A549 (cell line): ENCODE results near the gene INHBC. TPM values are rescaled to one million over a fixed set of nuclear protein-coding genes. Genes with fewer than 3 reads are reported as not detected.

Experiments used
- ATAC-seq, 2 experiments: fragments of 200-7000 bp in 1 of 2; fragments of >200 bp in 1 of 2; cut with Nextera tagmentation in 1 of 2; cut with Tn5 transposase in 1 of 2; 3 replicates each; pipeline versions ENCODE4 v1.8.0 to v1.9.1; 2018 to 2020; ENCODE audit warnings: mild to moderate bottlenecking in 1 of 2, moderate library complexity in 1 of 2
- CTCF ChIA-PET: fragments of 300-600 bp; sonication (Branson Sonifier 250); formaldehyde crosslinking; extraction: SDS; loops from one replicate; lab custom pipeline; 2021; ENCODE audit warnings: antibody characterized with exemption, inconsistent platforms; lab: Yijun Ruan, JAX
- POLR2A ChIA-PET: fragments of 350-600 bp; formaldehyde crosslinking; extraction: SDS; loops from one replicate; lab custom pipeline; 2021; ENCODE audit warnings: antibody characterized with exemption, inconsistent platforms; lab: Yijun Ruan, JAX
- DNase-seq, 2 experiments: peaks; one replicate each; pipeline versions ENCODE4 v3.0.0 to v3.0.0-alpha.2; 2011 to 2016; ENCODE audit warnings: low read depth in 1 of 2, low spot score in 1 of 2
- FAIRE-seq: peaks from 2 replicates; lab custom pipeline; 2011; peaks lifted over from hg19 to GRCh38; lab: Jason Lieb, UNC
- H3K27ac ChIP-seq, 2 experiments: fragments of >200 bp; sonication (Bioruptor Twin); formaldehyde crosslinking; 3 replicates each; pipeline ENCODE4 v1.5.1; 2016 to 2017
- H3K4me1 ChIP-seq: fragments of >200 bp; sonication (Bioruptor Twin); formaldehyde crosslinking; 3 replicates; pipeline ENCODE4 v1.6.1; 2016
- H3K4me2 ChIP-seq: fragments of >200 bp; sonication (Bioruptor Twin); formaldehyde crosslinking; 3 replicates; pipeline ENCODE4 v1.6.1; 2016
- H3K4me3 ChIP-seq: fragments of >200 bp; sonication (Bioruptor Twin); formaldehyde crosslinking; 3 replicates; pipeline ENCODE4 v1.5.1; 2016
- H3K9me3 ChIP-seq: fragments of >200 bp; sonication (Bioruptor Twin); formaldehyde crosslinking; 3 replicates; pipeline ENCODE4 v1.6.1; 2016
- ATOH8 ChIP-seq: fragments of 250-450 bp; sonication (Bioruptor Pico); IDR thresholded peaks from 2 replicates; pipeline ENCODE4 v1.5.0; 2020; ENCODE audit warnings: low read depth, mild to moderate bottlenecking, moderate library complexity
- CBX8 ChIP-seq: fragments of 200-600 bp; sonication (generic); IDR thresholded peaks from 2 replicates; pipeline ENCODE4 v1.6.1; 2016
- CHD4 ChIP-seq: fragments of 200-600 bp; sonication (generic); IDR thresholded peaks from 2 replicates; pipeline ENCODE4 v1.6.1; 2016; ENCODE audit warnings: antibody characterized with exemption, mild to moderate bottlenecking, borderline replicate concordance
- ELK1 ChIP-seq: fragments of 150-350 bp; IDR thresholded peaks from 2 replicates; pipeline ENCODE4 v1.6.1; 2014; ENCODE audit warnings: low read depth, mild to moderate bottlenecking, low read length
- EP300 ChIP-seq, 2 experiments: fragments of >200 bp; sonication (Bioruptor Twin); formaldehyde crosslinking; IDR thresholded peaks; 2 replicates in 1 of 2; 3 replicates in 1 of 2; pipeline ENCODE4 v1.6.1; 2016 to 2017
- ESRRA ChIP-seq: fragments of 150-350 bp; IDR thresholded peaks from 2 replicates; pipeline ENCODE4 v1.6.1; 2014; ENCODE audit warnings: mild to moderate bottlenecking, low read length, borderline replicate concordance
- FOXS1 ChIP-seq: fragments of 250-450 bp; sonication (Bioruptor Pico); IDR thresholded peaks from 2 replicates; pipeline ENCODE4 v1.5.0; 2020; ENCODE audit warnings: mild to moderate bottlenecking, moderate library complexity
- HMGXB4 ChIP-seq: fragments of 250-450 bp; sonication (Bioruptor Pico); IDR thresholded peaks from 2 replicates; pipeline ENCODE4 v1.5.0; 2021; ENCODE audit warnings: mild to moderate bottlenecking, moderate library complexity, borderline replicate concordance
- KDM1A ChIP-seq: fragments of 200-600 bp; sonication (generic); IDR thresholded peaks from 2 replicates; pipeline ENCODE4 v1.6.1; 2016; ENCODE audit warnings: low read depth, mild to moderate bottlenecking
- MAZ ChIP-seq: fragments of 150-350 bp; IDR thresholded peaks from 2 replicates; pipeline ENCODE4 v1.6.1; 2014; ENCODE audit warnings: antibody characterized with exemption, low read depth, low read length, borderline replicate concordance
- MYC ChIP-seq: IDR thresholded peaks from 2 replicates; pipeline ENCODE4 v1.6.1; 2012; ENCODE audit warnings: mild to moderate bottlenecking, inconsistent platforms, low read length, improper control_type of control experiment, borderline replicate concordance
- NFE2L2 ChIP-seq: fragments of 150-350 bp; conservative IDR thresholded peaks from 2 replicates; pipeline ENCODE4 v1.6.1; 2014; ENCODE audit warnings: low read length
- NPAS2 ChIP-seq: fragments of 250-450 bp; sonication (Bioruptor Pico); IDR thresholded peaks from 2 replicates; pipeline ENCODE4 v1.8.0; 2022; ENCODE audit warnings: mild to moderate bottlenecking, moderate library complexity, borderline replicate concordance
- NR3C1 ChIP-seq: fragments of >200 bp; sonication (Bioruptor Twin); formaldehyde crosslinking; IDR thresholded peaks from 3 replicates; pipeline ENCODE4 v1.6.1; 2017
- POLR2A ChIP-seq: IDR thresholded peaks from 2 replicates; pipeline ENCODE4 v1.6.1; 2012; ENCODE audit warnings: mild to moderate bottlenecking, low read length
- RAD21 ChIP-seq, 2 experiments: fragments of >200 bp in 1 of 2; sonication (Bioruptor Twin) in 1 of 2; formaldehyde crosslinking in 1 of 2; IDR thresholded peaks in 1 of 2; conservative IDR thresholded peaks in 1 of 2; 2 replicates in 1 of 2; 3 replicates in 1 of 2; pipeline ENCODE4 v1.6.1; 2012 to 2018; ENCODE audit warnings: inconsistent platforms in 1 of 2
- RNF2 ChIP-seq: fragments of 200-600 bp; sonication (generic); IDR thresholded peaks from 2 replicates; pipeline ENCODE4 v1.6.1; 2016; ENCODE audit warnings: low read depth, mild to moderate bottlenecking, antibody characterized with exemption, moderate library complexity, borderline replicate concordance
- SREBF2 ChIP-seq: fragments of 450-650 bp; IDR thresholded peaks from 2 replicates; pipeline ENCODE4 v1.6.1; 2014; ENCODE audit warnings: mild to moderate bottlenecking, moderate library complexity
- USF2 ChIP-seq: fragments of 450-650 bp; IDR thresholded peaks from 2 replicates; pipeline ENCODE4 v1.6.1; 2014; ENCODE audit warnings: antibody characterized with exemption
- ZFP36 ChIP-seq: fragments of 450-650 bp; IDR thresholded peaks from 2 replicates; pipeline ENCODE4 v1.6.1; 2014; ENCODE audit warnings: borderline replicate concordance; ENCODE audit not compliant: partially characterized antibody
- WGBS: methylation state at CpG from one replicate; pipeline ENCODE4 v1.1.6; 2017; ENCODE audit errors: missing lambda C conversion rate; 5-methylcytosine and 5-hydroxymethylcytosine counted together
- polyA plus RNA-seq, 4 experiments: library from polyadenylated mRNA; depleted of rRNA in 3 of 4; stranded (reverse); fragments of >200 nt; fragmentation: RNase III in 1 of 4; extraction: RNeasy Plus Mini Kit Qiagen cat#74134 plus additional on column Dnase treatment in 1 of 4; gene quantifications; 2 replicates in 3 of 4; 3 replicates in 1 of 4; pipeline ENCODE4 v1.2.3, GENCODE V29; 2011 to 2017

INHBC gene
- polyA plus RNA-seq, 2 of the 4 experiments (the other 2 are of a cell fraction), result 0.08 TPM; not detected in 1

GRCh38 chr12:57476162-57476992, 41.8 kb downstream of the INHBC start (continued):
- no peak for TF ChIP-seq HMGXB4 (CRISPR knock-in tag)
- no peak for TF ChIP-seq POLR2A

GRCh38 chr12:57476993-57477709, 42.6 kb downstream of the INHBC start:
- POLR2A ChIA-PET, result no interaction called here
- 91% methylated on average over 15 of the region's 15 CpGs for WGBS
- DNase-seq, result no peak
- TF ChIP-seq RAD21 (conservative IDR thresholded peaks at IDR 0.05 in 1 of 2, IDR thresholded peaks at IDR 0.05 in 1 of 2), result no peak
- TF ChIP-seq NPAS2 (CRISPR knock-in tag), result no peak
- TF ChIP-seq CBX8, result no peak
- TF ChIP-seq RNF2, result no peak
- TF ChIP-seq SREBF2, result no peak
- TF ChIP-seq ATOH8 (CRISPR knock-in tag), result no peak
- TF ChIP-seq POLR2A, result no peak
- TF ChIP-seq ZFP36, result no peak
- TF ChIP-seq ELK1, result no peak
- no peak for TF ChIP-seq KDM1A
- TF ChIP-seq ESRRA, result no peak
- TF ChIP-seq EP300 (IDR thresholded peaks at IDR 0.05), result no peak
- no peak for TF ChIP-seq CHD4
- no peak for TF ChIP-seq MAZ
- no peak for TF ChIP-seq NFE2L2
- TF ChIP-seq NR3C1, result no peak
- TF ChIP-seq FOXS1 (CRISPR knock-in tag), result no peak
- no peak for TF ChIP-seq USF2
- no peak for TF ChIP-seq MYC
- TF ChIP-seq, all 56 proteins: peak for 0
- Histone ChIP-seq H3K27ac (peak overlapping the region in 1 of 2 experiments; percentile 20; a peak in 3 of 6 replicates), H3K4me2 (no peak overlapping the region), H3K9me3 (no peaks in the 10 kb centered on the region), H3K4me3 (no peak overlapping the region), H3K4me1 (peaks cover 14% of the 10 kb centered on the region; the same call in 2 of the 3 replicates)
- FAIRE-seq, result no peak
- CTCF ChIA-PET, result interaction anchor here (1.0 to 19.9 kb wide), 4 partner anchors 9 to 24 kb away, joined by 4 to 240 read pairs (median 6); partner anchors contain the start of gene GLI1
- no peak for ATAC-seq
